NCI-H128 (cell line): ENCODE results near the gene LRFN5.
A peak's percentile ranks its signal among the peaks of the same experiment; 100 is the strongest.
"Not testable (repeated sequence)": the region's sequence is repeated elsewhere in the genome, so short reads cannot be mapped to it uniquely, and the experiment has no call there.

ENCODE experiments used
- DNase-seq: peaks from one replicate; lab custom pipeline; 2025; ENCODE audit not compliant: unreplicated experiment; lab: John Stamatoyannopoulos, UW

LRFN5 gene

DNA sequence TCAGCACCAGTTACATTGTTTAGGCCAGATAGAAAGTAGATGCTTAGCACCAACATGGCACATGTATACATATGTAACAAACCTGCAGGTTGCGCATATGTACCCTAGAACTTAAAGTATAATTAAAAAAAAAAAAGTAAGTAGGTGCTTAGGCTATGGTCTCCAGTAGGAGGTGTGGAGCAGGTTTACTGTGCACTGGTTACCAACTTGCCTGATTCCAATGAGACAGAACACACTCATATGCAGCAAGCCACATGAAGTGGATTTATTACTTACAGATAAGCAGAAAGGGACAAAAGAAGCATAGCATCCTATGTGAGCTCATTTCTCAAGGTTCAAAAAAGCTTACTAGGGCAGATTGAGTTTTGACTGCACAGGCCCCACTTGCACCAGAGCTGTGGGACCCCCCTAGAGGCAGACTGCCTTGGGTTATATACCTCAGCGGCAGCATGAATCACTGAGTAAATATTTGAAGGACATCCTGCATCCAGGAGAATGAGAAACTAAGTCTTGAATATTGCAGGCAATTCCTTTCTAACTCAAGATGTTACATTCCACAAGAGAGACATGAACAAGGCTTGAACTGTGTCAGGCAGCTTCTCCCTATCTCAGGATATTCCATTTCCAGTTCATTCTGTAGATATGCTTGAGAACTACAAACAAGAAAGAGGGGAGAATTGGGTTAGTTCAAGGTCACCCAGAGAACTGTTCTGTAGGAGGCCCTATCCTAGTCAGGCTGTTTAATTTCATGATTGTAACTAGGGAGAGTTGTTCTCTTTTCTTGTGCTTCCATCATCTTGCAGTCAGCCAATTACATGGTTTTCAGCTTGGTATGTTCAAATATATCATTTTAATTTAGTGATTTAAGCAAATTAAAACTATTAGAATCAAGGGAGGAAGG, 30.1 kb downstream of the LRFN5 start:
- no peak for DNase-seq

DNA sequence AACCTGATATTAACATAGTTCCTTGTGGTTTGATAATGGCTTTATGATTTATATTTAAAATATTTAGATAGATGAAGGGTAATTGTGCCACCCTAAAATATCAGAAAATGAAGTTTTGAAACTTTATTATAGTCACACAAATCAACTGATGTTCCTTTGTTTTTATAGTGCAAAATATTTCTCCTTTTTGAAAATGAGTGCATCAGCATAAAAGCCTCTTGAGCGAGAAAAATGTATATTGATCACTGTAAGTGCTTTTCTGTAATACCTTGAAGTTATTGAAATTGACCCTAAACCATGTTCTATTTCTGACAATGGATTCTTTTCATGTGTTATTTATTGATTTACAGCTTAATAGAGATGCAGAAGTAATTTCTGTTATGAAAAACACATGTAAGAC, 35.0 kb downstream of the LRFN5 start:
- DNase-seq = no peak

DNA sequence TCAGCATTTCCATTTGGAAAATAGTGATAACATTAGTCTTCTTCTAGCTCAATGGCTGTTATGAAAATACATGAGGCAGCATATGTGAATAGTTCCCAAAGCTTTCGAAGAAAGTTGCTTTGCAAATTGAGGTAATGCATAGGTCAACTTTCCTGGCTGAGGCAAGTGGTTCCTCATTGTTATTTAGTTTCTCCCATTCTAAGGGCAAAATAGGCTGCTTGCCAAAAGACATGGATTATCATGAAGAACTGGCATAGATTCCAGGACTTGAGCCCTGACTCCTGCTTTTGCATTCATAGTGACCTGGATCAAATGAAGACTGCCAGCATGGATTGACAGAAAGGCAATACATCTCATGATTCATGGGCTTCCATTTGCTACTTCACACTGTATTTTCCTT, 35.7 kb downstream of the LRFN5 start:
- DNase-seq = no peak

DNA sequence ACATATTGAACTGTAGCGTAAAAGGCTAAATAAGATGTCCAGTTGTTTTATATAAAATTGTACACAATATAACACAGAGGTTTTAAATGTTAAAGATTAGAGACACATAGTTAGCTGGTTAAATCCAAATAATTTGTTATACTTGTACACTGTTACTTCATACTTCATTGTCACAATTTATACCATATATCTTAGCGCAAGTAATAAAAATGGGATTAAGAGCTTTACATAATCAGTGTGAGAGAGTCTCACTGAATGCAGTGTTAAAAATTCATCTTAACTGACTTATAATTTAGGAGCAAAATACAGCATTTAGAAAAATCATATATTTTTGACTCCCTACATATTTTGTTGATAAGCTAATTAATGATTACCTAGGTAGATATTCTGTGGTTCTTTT, 36.1 kb downstream of the LRFN5 start:
- no peak for DNase-seq

DNA sequence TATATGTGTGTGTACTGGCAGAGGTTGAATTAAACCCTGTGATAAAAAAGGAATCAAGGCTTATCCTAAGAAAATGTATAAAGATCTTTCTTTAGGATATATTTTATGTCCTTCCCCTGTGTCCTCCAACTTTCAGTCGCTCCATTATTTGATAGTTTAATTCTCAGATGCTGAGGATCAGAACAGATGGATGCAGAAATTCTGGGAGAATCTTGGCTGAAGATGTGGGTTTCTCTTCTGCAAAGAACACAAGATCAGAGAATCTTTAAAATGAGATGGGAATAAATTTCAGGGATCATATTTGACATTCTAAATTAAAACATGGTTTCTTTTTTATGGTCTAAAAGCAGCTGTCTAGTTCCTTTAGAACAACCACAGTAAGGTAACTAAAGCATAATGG, 37.9 kb downstream of the LRFN5 start:
- DNase-seq = no peak

DNA sequence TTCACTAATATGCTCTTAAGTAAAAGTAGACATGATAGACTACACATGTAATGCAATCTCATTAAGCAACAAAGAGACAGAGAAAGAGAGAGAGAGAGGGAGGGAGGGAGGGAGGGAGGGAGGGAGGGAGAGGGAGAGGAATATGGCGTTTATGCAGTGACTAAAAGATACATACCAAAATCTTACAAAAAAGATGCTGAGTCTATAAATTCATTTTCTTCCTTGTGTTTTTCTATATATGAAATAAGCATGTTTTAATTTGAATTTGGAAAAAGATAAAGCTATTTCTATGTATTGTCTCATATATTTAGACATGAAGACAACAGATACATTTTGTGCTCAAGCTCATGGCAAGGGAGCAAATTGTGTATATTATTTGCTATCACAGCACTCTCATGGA, 44.1 kb downstream of the LRFN5 start:
- no peak for DNase-seq

DNA sequence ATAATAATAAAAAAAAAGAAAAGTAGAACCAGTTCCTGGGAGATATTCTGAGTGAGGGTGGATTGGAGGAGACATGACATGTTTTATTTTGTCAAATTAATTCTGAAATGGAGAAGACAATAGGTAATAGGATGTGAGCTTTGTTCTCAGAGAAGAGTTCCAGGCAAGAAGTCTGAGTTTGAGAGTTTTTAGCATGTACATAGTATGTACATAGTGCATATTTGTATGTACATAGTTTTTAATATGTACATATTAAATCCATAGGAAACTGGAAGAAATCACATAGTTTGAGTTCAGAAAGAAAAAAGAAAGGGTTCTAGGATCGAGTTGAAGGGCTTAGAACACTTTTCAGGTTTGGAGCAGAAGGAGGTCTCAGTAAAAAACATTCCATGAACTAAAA, 47.5 kb downstream of the LRFN5 start:
- no peak for DNase-seq

DNA sequence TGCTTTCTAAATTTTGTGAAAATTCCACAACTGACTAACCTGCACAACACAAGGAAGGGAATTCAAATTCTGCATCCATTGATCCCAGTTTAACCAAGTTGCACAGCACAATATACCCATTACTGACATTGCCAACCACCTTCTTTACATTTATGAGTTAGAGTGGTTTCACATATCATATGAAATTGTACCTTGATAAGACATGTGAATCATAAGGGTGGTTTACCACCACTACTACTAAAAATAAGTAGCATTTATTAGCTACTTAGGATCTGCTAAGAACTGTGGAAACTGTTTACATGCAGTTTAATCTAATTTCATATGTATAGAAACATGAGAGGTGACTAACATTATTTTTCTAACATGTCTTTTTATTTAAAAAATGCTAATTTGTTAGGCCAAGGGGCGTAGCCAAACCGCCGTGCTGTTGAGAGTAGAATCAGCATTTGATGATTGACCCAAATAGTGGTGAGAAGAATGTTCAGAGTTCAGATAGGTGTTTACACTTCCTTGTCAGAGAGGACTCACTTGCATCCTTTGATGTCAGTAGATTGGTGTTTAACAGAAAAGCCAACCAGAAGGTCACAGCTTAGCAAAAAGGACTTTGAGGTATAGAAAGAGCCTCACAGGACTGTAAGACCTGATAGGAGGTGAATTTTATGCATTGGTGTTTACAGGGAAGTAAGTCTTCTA, 56.2 kb downstream of the LRFN5 start:
- DNase-seq = no peak

DNA sequence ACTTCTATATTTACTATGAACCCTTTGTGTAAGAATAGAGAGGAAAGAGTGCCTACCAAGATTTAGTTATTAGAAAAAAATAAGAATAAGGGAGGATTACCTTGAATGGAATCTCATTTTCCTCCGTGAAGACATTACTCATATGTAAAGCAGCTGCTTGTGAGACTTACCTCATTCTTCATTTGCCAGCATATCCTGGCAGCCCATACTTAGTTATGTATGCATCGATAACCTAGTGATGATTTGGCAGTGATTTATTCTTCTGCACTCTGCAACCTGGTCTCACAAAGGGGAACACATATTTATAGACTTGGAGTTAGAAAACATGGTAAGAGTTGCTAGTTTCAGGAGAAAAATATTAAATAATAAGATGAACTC, 56.8 kb downstream of the LRFN5 start:
- no peak for DNase-seq

DNA sequence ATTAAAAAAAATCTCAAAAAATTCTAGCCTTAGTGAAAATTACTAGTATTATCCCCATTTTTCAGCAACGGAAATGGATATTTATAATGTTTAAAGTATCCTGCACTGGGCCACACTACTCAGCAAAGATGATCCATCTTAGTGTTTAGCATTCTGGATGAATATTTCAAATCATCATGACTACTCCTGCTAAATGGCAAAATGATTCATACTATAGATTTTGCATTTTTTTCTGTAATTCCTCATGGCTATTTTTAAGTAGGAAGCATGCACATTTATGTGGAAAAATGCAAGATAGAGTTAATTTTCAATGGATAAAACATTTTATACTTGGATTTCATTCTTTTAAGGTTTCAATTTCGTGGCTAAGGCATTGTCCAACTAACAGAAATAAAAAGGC, 59.6 kb downstream of the LRFN5 start:
- no peak for DNase-seq

DNA sequence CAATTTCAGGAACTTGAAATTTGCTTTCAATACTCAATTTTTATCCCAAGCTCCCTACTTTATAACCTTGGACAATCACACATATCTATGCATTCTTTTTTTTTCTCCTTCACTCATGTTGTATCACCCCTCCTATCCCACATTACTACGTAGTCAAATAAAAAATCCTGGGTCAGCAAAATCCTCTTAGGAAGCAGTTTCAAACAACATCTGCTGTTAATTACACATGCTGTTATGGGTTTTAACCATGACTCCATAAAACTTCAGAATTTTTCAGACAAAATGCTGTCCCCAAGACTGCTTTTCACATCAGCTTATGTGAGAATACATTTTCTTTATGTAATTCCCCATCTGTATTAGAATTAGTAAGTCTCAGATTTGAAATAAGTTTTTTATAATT, 61.7 kb downstream of the LRFN5 start:
- DNase-seq = no peak

DNA sequence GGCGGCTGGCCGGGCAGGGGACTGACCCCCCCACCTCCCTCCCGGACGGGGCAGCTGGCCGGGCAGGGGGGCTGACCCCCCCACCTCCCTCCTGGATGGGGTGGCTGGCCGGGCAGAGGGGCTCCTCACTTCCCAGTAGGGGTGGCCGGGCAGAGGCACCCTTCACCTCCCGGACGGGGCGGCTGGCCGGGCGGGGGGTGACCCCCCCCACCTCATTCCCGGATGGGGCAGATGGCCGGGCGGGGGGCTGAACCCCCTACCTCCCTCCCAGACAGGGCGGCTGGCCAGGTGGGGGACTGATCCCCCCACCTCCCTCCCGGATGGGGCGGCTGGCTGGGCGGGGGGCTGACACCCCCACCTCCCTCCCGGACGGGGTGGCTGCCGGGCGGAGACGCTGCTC, 66.9 kb downstream of the LRFN5 start:
- not testable (repeated sequence) for DNase-seq

DNA sequence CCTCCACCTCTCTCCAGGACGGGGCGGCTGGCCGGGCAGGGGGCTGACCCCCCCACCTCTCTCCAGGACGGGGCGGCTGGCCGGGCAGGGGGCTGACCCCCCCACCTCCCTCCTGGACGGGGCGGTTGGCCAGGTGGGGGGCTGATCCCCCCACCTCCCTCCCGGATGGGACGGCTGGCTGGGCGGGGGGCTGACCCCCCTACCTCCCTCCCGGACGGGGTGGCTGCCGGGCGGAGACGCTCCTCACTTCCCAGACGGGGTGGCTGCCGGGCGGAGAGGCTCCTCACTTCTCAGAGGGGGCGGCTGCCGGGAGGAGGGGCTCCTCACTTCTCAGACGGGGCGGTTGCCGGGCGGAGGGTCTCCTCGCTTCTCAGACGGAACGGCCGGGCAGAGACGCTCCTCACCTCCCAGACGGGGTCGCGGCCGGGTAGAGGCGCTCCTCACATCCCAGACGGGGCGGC, 67.9 kb downstream of the LRFN5 start:
- not testable (repeated sequence) for DNase-seq

DNA sequence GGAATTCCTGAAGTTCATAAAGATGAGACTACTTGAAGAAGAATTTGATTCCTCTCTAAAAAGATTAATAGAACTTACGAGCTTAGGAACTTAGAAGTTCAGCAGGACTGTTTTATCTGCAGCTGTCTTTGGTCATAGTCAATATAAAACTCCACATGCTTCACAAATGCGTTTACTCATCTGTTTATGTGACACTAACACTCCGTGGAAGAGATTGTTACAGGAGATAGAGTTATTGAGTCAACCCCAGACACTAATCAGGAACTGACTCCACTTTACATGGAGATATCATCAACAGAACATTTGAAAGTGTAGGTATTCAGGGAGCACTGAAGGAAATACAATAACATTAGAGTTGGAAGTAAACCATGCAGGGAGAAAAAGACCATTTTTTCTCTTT, 92.8 kb downstream of the LRFN5 start:
- no peak for DNase-seq

DNA sequence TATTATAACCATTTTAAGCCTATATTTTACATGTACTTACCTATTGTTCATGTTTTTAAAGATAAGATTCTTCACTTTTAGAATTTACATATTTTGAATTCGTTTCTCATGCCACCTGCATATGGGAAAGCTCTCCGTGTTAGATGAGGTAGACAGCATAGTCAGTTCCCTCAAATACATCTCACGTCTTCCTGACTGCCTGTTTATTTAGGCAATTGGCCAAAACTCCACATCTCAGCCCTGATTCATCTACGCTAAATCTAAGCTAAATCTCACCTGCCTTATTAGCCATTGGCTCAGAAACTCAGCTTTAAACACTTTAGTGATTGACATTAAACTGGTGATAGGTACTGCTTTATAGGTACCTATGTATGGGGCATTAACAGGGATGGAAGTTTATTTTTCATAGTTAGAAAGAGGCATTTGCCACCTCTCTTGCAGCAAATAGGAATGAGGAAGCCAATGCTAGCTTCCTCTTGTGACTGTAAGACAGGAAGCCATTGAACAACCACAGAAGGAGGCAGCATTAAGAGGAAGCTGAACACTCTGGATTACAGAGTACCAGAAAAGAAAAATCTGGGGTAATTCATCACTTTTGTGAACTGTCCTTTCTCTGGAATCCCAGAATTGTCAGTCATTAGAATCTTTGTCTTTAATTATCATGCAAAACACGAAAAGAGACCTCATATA, 111.9 kb downstream of the LRFN5 start:
- DNase-seq = peak; percentile 21

DNA sequence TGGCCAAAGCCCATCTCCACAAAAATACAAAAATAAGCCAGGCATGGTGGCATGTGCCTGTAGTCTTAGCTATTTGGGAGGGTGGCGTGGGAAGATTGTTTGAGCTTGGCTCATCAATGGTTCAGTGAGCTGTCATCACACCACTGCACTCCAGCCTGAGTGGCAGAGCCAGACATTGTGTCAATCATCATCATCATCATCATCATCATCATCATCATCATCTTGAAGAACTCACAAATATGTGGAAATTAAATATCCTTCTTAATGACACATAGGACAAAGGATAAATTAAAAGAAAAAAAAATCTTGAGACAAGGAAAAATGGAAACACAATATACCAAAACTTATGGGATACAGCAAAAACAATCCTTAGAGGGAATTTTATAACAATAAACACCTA, 132.5 kb downstream of the LRFN5 start:
- DNase-seq = no peak

DNA sequence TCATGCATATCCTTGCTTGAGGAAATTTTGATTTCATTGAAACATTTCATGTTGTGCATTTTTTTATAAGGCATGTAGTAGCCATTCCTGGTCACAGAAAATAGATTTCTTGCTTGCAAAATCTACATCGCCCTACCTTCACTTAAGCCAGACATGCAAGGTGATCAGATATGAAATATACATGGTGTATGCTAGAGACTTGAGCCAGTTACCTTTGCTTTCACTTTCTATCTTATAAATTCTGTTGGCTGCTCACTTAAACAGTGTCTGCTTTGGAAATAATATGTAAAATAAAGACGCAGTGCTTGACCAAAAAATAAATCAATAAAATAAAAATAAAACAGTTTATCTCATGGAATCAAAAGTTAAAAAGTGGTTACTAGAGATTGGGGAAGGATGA, 136.5 kb downstream of the LRFN5 start:
- no peak for DNase-seq

DNA sequence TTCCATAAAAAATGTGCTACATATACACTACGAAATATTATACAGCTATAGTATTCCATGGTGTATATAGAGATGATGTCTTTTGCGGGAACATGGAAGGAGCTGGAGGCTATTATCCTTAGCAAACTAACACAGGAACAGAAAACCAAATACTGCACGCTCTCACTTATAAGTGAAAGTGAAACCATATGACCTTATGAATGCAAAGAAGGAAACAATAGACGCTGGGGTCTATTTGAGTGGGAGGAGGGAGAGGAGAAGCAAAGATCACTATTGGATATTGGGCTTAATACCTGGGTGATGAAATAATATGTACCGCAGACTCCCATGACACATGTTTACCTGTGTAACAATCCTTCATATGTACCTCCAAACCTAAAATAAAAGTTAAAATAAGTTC, 142.8 kb downstream of the LRFN5 start:
- DNase-seq = no peak

DNA sequence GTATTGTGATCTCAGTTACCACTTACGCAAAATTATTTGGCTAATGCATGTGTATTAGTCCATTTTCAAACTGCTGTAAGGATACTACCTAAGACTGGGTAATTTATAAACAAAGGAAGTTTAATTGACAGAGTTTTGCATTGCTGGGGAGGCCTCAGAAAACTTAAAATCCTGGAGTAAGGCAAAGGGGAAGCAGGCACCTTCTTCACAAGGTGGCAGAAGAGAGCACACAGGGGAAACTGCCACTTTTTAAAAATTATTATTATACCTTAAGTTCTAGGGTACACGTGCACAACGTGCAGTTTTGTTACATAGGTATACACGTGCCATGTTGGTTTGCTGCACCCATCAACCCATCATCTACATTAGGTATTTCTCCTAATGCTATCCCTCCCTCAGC, 143.9 kb downstream of the LRFN5 start:
- DNase-seq = not testable (repeated sequence)

DNA sequence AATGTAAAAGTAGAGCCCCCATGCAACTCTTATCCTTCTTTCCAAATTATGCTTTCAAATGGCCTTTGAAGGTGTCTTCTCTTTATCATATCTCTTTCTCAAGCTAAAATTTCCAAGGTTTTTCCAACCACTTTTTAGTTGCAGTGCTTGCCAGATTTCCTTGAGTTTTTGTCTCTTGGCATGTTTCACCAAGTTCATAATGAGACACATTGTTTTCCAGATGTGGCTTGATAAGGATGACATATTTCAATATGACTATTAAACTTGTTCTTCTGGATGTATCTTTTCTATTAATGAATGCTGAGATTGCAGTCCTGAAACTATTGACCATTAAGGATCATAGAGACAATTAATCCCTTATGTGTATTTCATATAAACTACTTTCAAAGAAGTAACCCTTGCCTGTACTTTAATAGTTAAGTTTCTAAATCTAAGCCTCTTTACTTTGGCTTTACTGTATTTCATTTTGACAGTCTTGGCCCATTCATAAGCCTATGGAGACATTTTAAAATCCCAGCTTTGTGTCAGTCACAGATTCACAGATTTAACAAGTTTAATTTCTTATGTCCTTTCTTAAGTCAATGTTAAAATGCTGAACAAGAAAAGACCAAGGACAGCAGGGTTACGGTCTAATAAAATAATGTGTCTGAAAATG, 151.5 kb downstream of the LRFN5 start:
- no peak for DNase-seq

DNA sequence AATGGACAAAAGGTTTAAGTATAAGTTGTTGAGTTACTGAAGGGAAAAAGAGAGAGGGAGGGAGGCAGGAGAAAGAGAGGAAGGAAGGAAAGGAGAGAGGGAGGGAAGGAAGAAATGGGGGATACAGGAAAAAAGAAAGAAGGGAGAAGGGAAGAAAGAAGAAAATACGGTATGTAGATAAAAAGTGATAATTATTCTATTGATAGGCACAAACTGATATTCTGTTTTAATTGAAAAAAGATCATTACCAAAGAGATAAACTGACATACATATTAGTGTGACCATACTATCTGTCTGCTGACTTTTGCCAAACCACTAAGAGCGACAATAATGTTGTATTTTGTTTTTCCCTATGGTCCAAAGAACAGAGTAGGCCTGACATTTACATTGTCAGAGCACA, 154.5 kb downstream of the LRFN5 start:
- DNase-seq = no peak
